Activated CD8-positive, alpha-beta T cell treated with anti-CD3 and anti-CD28 coated beads for 36 hours (primary cell): ENCODE measurements around the gene LUC7L. TPM values are rescaled to one million over a fixed set of nuclear protein-coding genes. Genes with fewer than 3 reads are reported as not detected.
A peak's percentile ranks its signal among the peaks of the same experiment; 100 is the strongest.
"Not testable (repeated sequence)": the region's sequence is repeated elsewhere in the genome, so short reads cannot be mapped to it uniquely, and the experiment has no call there.

ENCODE experiments used
- ATAC-seq: fragments of 200-7000 bp; cut with Tn5 transposase; one replicate; pipeline ENCODE4 v1.10.0; 2021; ENCODE audit warnings: mild to moderate bottlenecking, moderate library complexity
- CTCF ChIA-PET: fragments of 350-600 bp; sonication (Branson Sonifier 250); formaldehyde crosslinking; loops from one replicate; lab custom pipeline; 2021; ENCODE audit warnings: antibody characterized with exemption; lab: Charles Lee
- POLR2A ChIA-PET: fragments of 350-600 bp; sonication (Branson Sonifier 250); formaldehyde crosslinking; loops from one replicate; lab custom pipeline; 2021; ENCODE audit warnings: antibody characterized with exemption; lab: Charles Lee
- DNase-seq: peaks from one replicate; pipeline ENCODE4 v3.0.0-alpha.2; 2020
- H3K27ac Mint-ChIP-seq: one replicate; pipeline ENCODE4 v1.8.0; 2021; ENCODE audit warnings: mild to moderate bottlenecking, mixed read lengths
- H3K27me3 Mint-ChIP-seq: one replicate; pipeline ENCODE4 v1.8.0; 2021; ENCODE audit warnings: mixed read lengths
- H3K36me3 Mint-ChIP-seq: one replicate; pipeline ENCODE4 v1.8.0; 2021; ENCODE audit warnings: low read depth, mixed read lengths
- H3K4me1 Mint-ChIP-seq: one replicate; pipeline ENCODE4 v1.8.0; 2021; ENCODE audit warnings: low read depth, mixed read lengths
- H3K4me3 Mint-ChIP-seq: one replicate; pipeline ENCODE4 v1.8.0; 2021; ENCODE audit warnings: mild to moderate bottlenecking, moderate library complexity, mixed read lengths
- H3K9me3 Mint-ChIP-seq: one replicate; pipeline ENCODE4 v1.8.0; 2021; ENCODE audit warnings: mixed read lengths
- intact Hi-C: fragments of 100-400 bp; cut with micrococcal nuclease; formaldehyde crosslinking; loops from one replicate; pipeline ENCODE4 v1.10.0; 2022
- total RNA-seq, 2 experiments: library from RNA; stranded (reverse); gene quantifications; one replicate each; pipeline ENCODE4 v1.2.3, GENCODE V29; 2021
- TF ChIP-seq, protein P1 (sequence below): fragments of 200-600 bp; IDR thresholded peaks from one replicate; pipeline ENCODE4 v1.8.0; 2022; ENCODE audit warnings: antibody characterized with exemption, mild to moderate bottlenecking

Gene LUC7L
- total RNA-seq, 2 experiments from 2014 or later, result 68.0 to 72.8 TPM

- no peak for ATAC-seq
- ChIA-PET CTCF (interaction anchor here (1.2 to 1.3 kb wide), 2 partner anchors 55 to 97 kb away, joined by 3 read pairs; no protein-coding TSS in a partner anchor), POLR2A (interaction anchor here (0.9 kb wide), 1 partner anchor 20 kb away, joined by 4 read pairs; no protein-coding TSS in a partner anchor)
- DNase-seq, result no peak
- H3K4me3 Mint-ChIP-seq, result no peak overlapping the region
- no peaks in the 10 kb centered on the region for H3K36me3 Mint-ChIP-seq
- no peaks in the 10 kb centered on the region for H3K9me3 Mint-ChIP-seq
- TF ChIP-seq, protein P1, sequence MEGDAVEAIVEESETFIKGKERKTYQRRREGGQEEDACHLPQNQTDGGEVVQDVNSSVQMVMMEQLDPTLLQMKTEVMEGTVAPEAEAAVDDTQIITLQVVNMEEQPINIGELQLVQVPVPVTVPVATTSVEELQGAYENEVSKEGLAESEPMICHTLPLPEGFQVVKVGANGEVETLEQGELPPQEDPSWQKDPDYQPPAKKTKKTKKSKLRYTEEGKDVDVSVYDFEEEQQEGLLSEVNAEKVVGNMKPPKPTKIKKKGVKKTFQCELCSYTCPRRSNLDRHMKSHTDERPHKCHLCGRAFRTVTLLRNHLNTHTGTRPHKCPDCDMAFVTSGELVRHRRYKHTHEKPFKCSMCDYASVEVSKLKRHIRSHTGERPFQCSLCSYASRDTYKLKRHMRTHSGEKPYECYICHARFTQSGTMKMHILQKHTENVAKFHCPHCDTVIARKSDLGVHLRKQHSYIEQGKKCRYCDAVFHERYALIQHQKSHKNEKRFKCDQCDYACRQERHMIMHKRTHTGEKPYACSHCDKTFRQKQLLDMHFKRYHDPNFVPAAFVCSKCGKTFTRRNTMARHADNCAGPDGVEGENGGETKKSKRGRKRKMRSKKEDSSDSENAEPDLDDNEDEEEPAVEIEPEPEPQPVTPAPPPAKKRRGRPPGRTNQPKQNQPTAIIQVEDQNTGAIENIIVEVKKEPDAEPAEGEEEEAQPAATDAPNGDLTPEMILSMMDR, result no peak
- peaks cover 42% of the 10 kb centered on the region for H3K27me3 Mint-ChIP-seq
- no peak overlapping the region for H3K27ac Mint-ChIP-seq
- intact Hi-C loops, result no loop called here
- peaks cover 5% of the 10 kb centered on the region for H3K4me1 Mint-ChIP-seq
Measured at GRCh38 chr16:162271-162991, 66.8 kb downstream of the LUC7L start.

GRCh38 chr16:160691-161190, 68.5 kb downstream of the LUC7L start:
- H3K9me3 Mint-ChIP-seq, result no peaks in the 10 kb centered on the region
- TF ChIP-seq, protein P1, result no peak
- peaks cover 2% of the 10 kb centered on the region for H3K4me1 Mint-ChIP-seq

GRCh38 chr16:160242-160641, 69.0 kb downstream of the LUC7L start:
- H3K27ac Mint-ChIP-seq, CTCF ChIA-PET, H3K36me3 Mint-ChIP-seq, intact Hi-C loops, H3K4me3 Mint-ChIP-seq, DNase-seq, ATAC-seq, POLR2A ChIA-PET, H3K9me3 Mint-ChIP-seq, H3K4me1 Mint-ChIP-seq: not testable (repeated sequence)
- H3K27me3 Mint-ChIP-seq, result peaks cover 36% of the 10 kb centered on the region

More at GRCh38 chr16:160691-161190, 68.5 kb downstream of the LUC7L start:
- intact Hi-C loops, result no loop called here
- H3K27ac Mint-ChIP-seq, result no peak overlapping the region
- ChIA-PET POLR2A (no interaction called here), CTCF (interaction anchor here (1.3 kb wide), 1 partner anchor 20 kb away, joined by 4 read pairs; the partner anchor contains the start of gene HBQ1)
- no peak overlapping the region for H3K4me3 Mint-ChIP-seq
- peaks cover 36% of the 10 kb centered on the region for H3K27me3 Mint-ChIP-seq
- ATAC-seq (no peak), DNase-seq (no peak)
- H3K36me3 Mint-ChIP-seq, result no peaks in the 10 kb centered on the region

GRCh38 chr16:159136-159849, 70.0 kb downstream of the LUC7L start:
- POLR2A ChIA-PET, result no interaction called here
- H3K27me3 Mint-ChIP-seq, result peaks cover 39% of the 10 kb centered on the region
- TF ChIP-seq, protein P1, result no peak
- CTCF ChIA-PET, result no interaction called here
- H3K36me3 Mint-ChIP-seq, result no peaks in the 10 kb centered on the region
- DNase-seq (no peak), ATAC-seq (no peak)
- H3K9me3 Mint-ChIP-seq, result no peaks in the 10 kb centered on the region
- intact Hi-C loops, result no loop called here
- no peak overlapping the region for H3K4me3 Mint-ChIP-seq
- H3K27ac Mint-ChIP-seq, result no peak overlapping the region
- peaks cover 7% of the 10 kb centered on the region for H3K4me1 Mint-ChIP-seq

DNA sequence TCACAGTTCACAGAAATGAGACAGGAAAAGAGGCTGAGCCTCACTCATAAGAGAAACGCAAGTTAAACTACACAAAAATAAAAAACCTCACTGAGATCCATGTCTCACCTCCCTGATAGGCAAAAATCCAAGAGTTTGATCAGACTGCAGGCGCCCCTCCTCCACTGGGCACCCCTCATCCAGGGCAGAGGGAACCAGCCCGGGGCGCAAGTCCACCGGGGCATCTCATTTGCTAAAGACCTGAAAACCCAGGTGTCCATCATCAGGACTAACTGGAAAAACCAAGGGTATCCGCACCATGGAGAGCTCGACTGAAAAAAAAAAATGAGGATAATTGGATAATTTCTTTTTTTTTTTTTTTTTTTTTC, 74.2 kb downstream of the LUC7L start:
- DNase-seq, result no peak
- Mint-ChIP-seq H3K36me3 (no peaks in the 10 kb centered on the region), H3K4me1 (peaks cover 7% of the 10 kb centered on the region), H3K4me3 (peak overlapping the region; percentile 66), H3K27me3 (peaks cover 30% of the 10 kb centered on the region), H3K27ac (no peak overlapping the region), H3K9me3 (no peaks in the 10 kb centered on the region)
- TF ChIP-seq, protein P1, result no peak
- ATAC-seq, result no peak
- POLR2A ChIA-PET, result no interaction called here
- intact Hi-C loops, result no loop called here
- CTCF ChIA-PET, result interaction anchor here (1.6 kb wide), 1 partner anchor 90 kb away, joined by 7 read pairs; no protein-coding TSS in a partner anchor
